HK-2 (cell line): ENCODE results near the gene OR6Y1.
A peak's percentile ranks its signal among the peaks of the same experiment; 100 is the strongest.

Experiments used
- DNase-seq: peaks from one replicate; pipeline ENCODE4 v3.0.0-alpha.2; 2018; ENCODE audit not compliant: unreplicated experiment

OR6Y1 gene

GRCh38 chr1:158554352-158554751 is at the start of gene OR6Y1:
OR6Y1 (minus strand) TSS chr1:158554405; CDS start chr1:158548105, 6,300 bp downstream.
- DNase-seq = no peak

- no peak for DNase-seq
These were observed 46.5 kb upstream of the OR6Y1 start for GRCh38 chr1:158600735-158601134.

GRCh38 chr1:158586942-158587341 is 32.7 kb upstream of the OR6Y1 start:
- no peak for DNase-seq

GRCh38 chr1:158583962-158584361 is 29.8 kb upstream of the OR6Y1 start:
- no peak for DNase-seq

GRCh38 chr1:158579733-158580132 is 25.5 kb upstream of the OR6Y1 start, which contains the start of gene OR10X1:
OR10X1 (minus strand) TSS chr1:158579899; CDS start chr1:158579899, 0 bp downstream.
- DNase-seq = no peak

GRCh38 chr1:158577561-158577960 is 23.4 kb upstream of the OR6Y1 start:
- DNase-seq = no peak

GRCh38 chr1:158572226-158572625 is 18.0 kb upstream of the OR6Y1 start:
- no peak for DNase-seq

- no peak for DNase-seq
These were observed 16.3 kb upstream of the OR6Y1 start, which contains the start of gene OR6P1 for GRCh38 chr1:158570480-158570879. OR6P1 (minus strand) TSS chr1:158570580; CDS start chr1:158563604, 6,976 bp downstream.

- no peak for DNase-seq
These were observed 10.4 kb upstream of the OR6Y1 start for GRCh38 chr1:158564608-158565007.

GRCh38 chr1:158563853-158564252 is 9.6 kb upstream of the OR6Y1 start:
- no peak for DNase-seq

- DNase-seq = no peak
These were observed 5.5 kb upstream of the OR6Y1 start for GRCh38 chr1:158559696-158560095.

- no peak for DNase-seq
These were observed 1.9 kb downstream of the OR6Y1 start for GRCh38 chr1:158552296-158552695.

GRCh38 chr1:158547533-158547932 is 6.7 kb downstream of the OR6Y1 start:
- DNase-seq = no peak

GRCh38 chr1:158537609-158538008 is 16.6 kb downstream of the OR6Y1 start:
- no peak for DNase-seq

- DNase-seq = no peak
These were observed 19.7 kb downstream of the OR6Y1 start for GRCh38 chr1:158534496-158534895.

- DNase-seq = peak; percentile 4
These were observed 26.9 kb downstream of the OR6Y1 start for GRCh38 chr1:158527190-158527815.

- no peak for DNase-seq
These were observed 32.5 kb downstream of the OR6Y1 start for GRCh38 chr1:158521666-158522058.

- DNase-seq = no peak
These were observed 33.1 kb downstream of the OR6Y1 start for GRCh38 chr1:158520955-158521665.

GRCh38 chr1:158520021-158520420 is 34.2 kb downstream of the OR6Y1 start:
- no peak for DNase-seq

GRCh38 chr1:158516966-158517365 is 37.2 kb downstream of the OR6Y1 start:
- no peak for DNase-seq

GRCh38 chr1:158509471-158510156 is 44.6 kb downstream of the OR6Y1 start:
- no peak for DNase-seq

GRCh38 chr1:158507511-158507910 is 46.7 kb downstream of the OR6Y1 start:
- no peak for DNase-seq
